ENCODE measurements around the gene NUTM2G.
"Not testable (repeated sequence)": the region's sequence is repeated elsewhere in the genome, so short reads cannot be mapped to it uniquely, and the experiment has no call there.

NUTM2G gene, protein sequence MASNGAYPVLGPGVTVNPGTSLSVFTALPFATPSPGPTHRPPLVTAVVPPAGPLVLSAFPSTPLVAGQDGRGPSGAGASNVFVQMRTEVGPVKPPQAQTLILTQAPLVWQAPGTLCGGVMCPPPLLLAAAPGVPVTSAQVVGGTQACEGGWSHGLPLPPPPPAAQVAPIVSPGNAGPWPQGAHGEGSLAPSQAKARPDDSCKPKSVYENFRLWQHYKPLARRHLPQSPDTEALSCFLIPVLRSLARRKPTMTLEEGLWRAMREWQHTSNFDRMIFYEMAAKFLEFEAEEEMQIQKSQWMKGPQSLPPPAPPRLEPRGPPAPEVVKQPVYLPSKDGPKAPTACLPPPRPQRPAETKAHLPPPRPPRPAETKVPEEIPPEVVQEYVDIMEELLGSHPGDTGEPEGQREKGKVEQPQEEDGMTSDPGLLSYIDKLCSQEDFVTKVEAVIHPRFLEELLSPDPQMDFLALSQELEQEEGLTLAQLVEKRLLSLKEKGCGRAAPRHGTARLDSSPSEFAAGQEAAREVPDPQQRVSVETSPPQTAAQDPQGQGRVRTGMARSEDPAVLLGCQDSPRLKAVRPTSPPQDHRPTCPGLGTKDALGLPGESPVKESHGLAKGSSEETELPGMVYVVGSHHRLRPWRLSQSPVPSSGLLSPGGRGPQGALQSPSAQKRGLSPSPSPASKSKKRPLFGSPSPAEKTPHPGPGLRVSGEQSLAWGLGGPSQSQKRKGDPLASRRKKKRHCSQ

DNA sequence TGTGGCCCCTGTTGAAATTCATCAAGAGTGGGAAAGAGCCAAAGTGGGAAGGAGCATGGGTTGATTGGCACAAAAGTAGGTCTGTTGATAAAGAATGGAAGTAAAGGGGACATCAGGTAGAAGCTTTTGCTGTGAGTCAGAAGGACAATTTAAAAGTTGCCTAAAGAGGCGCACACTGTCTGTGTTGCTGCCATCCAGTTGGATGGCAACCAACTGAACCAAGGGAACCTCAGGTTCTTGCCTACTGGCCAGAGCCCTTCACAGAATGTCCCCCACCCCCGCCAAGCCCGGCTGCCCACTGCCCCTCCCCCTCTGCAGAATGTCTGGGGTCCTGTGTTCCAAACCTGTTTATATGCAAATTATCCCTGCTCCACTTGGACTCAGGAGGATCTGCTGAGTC lies at the start of gene NUTM2G:
NUTM2G (plus strand) TSS at position 301 of the 400 bp plus-strand sequence. CDS start 182 bp downstream, outside the sequence.
- DNase-seq = not testable (repeated sequence)

DNA sequence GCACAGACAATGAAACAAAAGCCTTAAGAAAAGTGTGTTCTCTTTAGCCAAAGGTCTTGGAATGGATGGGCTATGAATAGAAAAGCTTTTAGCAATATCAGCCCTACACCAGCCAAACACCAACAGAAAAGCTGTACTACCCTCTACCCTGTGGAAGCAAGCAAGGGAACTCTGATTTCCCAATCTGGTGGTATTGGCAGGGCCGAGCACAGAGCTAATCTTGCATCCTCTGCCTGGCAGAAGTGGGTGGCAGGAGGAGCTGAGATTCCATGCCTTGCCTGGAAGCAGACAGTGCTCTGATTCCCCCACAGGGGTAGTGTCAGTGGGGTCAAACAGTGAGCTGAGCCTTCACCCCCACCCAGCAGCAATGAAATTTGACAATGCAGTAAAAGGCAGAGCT lies 44.7 kb upstream of the NUTM2G start:
- no peak for DNase-seq

DNA sequence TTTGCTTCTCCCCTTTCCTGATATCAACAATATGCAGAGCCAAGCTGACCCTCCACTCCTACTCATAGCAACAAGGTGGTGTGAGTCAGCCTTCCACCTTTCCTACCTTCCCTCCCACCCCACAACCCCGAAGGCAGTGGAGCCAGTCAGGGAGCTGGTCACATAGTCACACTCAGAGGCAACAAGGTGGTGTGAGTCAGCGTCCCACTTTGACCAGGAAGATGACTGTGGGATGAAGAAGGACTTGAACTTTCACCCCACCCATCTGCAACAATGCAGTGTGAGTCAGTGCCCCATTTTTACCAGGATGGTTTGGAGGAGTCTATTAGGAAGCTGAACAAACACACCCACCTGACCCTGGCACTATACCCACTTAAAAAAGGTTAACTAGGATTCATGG lies 44.2 kb upstream of the NUTM2G start:
- DNase-seq = peak; percentile 87

DNA sequence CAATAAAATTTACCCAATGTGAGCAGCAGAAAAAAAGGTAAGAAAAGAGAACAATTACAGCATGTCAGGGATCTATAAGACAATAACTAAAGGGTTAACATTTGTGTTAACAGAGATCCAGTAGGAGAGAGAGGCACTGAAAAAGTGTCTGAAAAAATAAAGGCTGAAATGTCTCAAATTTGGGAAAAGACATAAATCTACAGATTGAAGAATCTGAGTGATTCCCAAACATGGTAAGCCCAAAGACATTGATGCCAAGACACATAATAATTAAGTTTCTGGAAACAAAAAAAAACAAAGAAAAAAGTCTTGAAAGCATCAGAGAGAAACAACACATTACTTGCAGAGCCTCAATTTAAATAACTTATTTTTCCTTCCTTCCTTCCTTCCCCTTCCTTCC lies 43.2 kb upstream of the NUTM2G start:
- DNase-seq = no peak

DNA sequence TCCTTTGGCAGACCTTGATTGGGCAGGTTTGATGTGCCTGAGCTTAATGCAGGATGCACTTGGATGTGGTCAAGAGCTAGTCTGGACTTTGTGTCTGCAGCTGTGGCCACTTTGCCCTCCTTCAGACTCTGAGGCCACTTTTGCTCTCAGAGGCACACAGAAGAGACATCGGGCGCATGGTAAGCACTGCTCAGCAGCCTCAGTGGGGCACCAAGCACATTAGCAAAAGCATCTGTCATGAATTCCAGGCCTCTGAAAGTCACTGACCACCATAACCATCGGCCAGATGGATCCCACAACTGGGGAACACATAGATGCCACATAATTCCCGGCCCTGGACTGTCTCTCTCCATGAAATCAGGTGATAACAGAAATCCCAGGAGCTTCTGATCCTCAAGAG lies 40.1 kb upstream of the NUTM2G start:
- DNase-seq = no peak

- no peak for DNase-seq
Observed at GRCh38 chr9:96892131-96892530, 36.5 kb upstream of the NUTM2G start.

- not testable (repeated sequence) for DNase-seq
Observed at GRCh38 chr9:96900010-96900409, 28.6 kb upstream of the NUTM2G start.

GRCh38 chr9:96904947-96905722 lies 23.5 kb upstream of the NUTM2G start:
- DNase-seq = not testable (repeated sequence)

DNA sequence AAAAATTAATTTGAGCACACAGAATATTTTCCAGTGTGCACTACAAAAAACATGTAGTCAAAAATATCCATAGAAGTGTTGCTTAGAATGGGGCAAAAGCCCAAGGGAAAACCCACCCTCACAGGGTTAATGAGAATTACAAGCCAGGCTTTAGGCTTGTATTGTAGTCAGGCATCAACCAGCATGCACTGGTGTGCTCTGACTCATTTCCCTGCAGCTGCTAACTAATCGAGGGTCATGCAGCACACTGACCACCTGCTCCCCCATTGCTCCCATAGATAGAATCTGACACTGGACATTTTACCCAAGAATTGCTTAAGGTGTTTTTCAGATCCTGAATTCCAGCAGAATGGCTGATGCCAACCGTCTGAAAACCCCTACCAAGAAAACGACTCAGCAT lies 20.2 kb upstream of the NUTM2G start:
- not testable (repeated sequence) for DNase-seq

GRCh38 chr9:96915539-96915938 lies 13.1 kb upstream of the NUTM2G start:
- not testable (repeated sequence) for DNase-seq

GRCh38 chr9:96916531-96916930 lies 12.1 kb upstream of the NUTM2G start:
- DNase-seq = not testable (repeated sequence)

- not testable (repeated sequence) for DNase-seq
Observed at GRCh38 chr9:96918550-96918949, 10.1 kb upstream of the NUTM2G start.

- not testable (repeated sequence) for DNase-seq
Observed at GRCh38 chr9:96920803-96921202, 7.8 kb upstream of the NUTM2G start.

- not testable (repeated sequence) for DNase-seq
Observed at GRCh38 chr9:96925587-96925986, 3.1 kb upstream of the NUTM2G start.

GRCh38 chr9:96931665-96932064 lies 3.0 kb downstream of the NUTM2G start:
- DNase-seq = not testable (repeated sequence)

GRCh38 chr9:96934097-96934496 lies 5.5 kb downstream of the NUTM2G start:
- not testable (repeated sequence) for DNase-seq

GRCh38 chr9:96934706-96935105 lies 6.1 kb downstream of the NUTM2G start:
- DNase-seq = not testable (repeated sequence)

DNA sequence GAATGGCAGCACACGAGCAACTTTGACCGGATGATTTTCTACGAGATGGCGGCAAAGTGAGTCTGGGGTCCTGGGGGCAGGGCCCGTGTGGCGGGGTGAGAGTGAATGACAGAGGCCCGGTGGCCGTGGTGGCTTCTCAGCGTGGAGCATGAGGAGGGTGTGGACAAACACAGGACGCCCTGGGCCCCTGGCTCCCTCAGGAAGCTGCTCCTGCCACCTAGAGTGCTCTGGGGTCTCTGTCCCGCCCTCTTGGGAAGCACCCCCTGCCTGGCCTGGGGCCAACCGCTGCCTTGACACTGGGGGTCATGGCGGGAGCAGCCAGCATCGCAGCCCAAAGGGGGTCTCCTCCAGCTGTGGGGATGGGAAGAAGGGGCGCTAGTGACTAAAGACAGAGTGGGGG lies 6.8 kb downstream of the NUTM2G start:
- DNase-seq = not testable (repeated sequence)

GRCh38 chr9:96937442-96937841 lies 8.8 kb downstream of the NUTM2G start:
- DNase-seq = not testable (repeated sequence)

DNA sequence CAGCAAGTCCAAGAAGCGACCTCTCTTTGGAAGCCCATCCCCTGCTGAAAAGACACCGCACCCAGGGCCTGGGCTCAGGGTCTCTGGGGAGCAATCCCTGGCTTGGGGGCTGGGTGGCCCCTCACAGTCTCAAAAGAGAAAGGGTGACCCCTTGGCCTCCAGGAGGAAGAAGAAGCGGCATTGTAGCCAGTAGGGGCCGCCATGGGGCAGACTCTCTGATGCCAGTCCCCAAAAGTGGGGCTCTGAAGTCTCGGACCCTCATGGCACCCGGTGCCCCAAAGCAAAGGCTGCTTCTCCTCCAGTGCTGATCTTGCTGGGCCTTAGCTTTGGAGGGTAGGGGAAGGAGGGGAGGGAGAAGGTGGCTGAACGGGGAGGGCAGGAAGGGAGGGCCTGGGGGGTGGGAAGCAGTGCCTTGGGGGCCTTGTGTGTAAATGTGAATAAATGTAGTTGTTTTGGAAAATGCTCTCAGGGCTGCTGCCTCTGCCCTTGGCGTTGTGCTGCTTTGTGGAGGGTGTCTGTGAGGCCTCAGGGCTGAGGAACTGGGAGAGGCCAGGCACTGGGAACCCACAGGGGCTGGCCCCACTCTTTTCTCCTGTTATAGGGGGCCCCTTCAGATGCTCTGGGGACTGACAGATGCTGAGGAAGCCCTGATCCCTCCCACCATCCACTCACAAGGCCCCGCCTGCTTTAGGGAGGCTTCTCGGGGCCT lies 10.5 kb downstream of the NUTM2G start:
- not testable (repeated sequence) for DNase-seq

GRCh38 chr9:96940982-96941381 lies 12.3 kb downstream of the NUTM2G start:
- DNase-seq = not testable (repeated sequence)

DNA sequence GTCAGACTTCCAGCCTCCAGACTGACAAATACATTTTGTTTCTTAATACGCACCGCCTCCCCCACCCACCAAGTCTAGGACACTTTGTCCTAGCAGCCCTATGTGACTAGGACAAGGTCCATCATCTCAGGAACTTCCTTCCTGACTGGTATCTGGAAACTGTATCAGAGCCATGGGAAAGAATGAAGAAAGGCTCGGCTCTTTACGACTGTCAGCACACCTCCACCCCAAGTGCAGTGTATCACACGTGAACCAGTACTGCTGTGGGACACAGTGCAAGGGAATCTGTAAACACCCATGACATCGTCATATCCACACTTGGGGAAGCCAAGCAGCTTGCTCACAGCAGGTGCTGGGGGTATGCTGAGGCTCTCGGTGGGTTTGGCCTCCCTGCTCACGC lies 13.0 kb downstream of the NUTM2G start:
- DNase-seq = not testable (repeated sequence)

Measured in HCEC 1CT (cell line).